Measurements from ENCODE around the gene HS3ST3A1. TPM values are rescaled to one million over a fixed set of nuclear protein-coding genes. Genes with fewer than 3 reads are reported as not detected.

Gene HS3ST3A1
- total and polyA plus RNA-seq, 2 of the 4 experiments (the other 2 are of a cell fraction), result 8.8 to 9.0 TPM

- Histone ChIP-seq H3K9me3 (ENCODE audit: control insufficient read depth, insufficient read depth, low read length) (no peaks in the 10 kb centered on the region), H2BK15ac (ENCODE audit: low read depth, low read length) (no peak overlapping the region), H2BK20ac (ENCODE audit: low read depth, low read length) (no peak overlapping the region), H3K9me1 (ENCODE audit: insufficient read depth, low read length) (peaks cover 3% of the 10 kb centered on the region), H4K91ac (ENCODE audit: insufficient read depth, low read depth, low read length) (no peak overlapping the region), H2AFZ (replicated peaks; ENCODE audit: low read length, poor library complexity) (no peak overlapping the region), H3K14ac (replicated peaks; ENCODE audit: low read depth, low read length) (no peak overlapping the region), H3K23ac (ENCODE audit: low read depth, low read length) (no peak overlapping the region), H4K8ac (ENCODE audit: low read depth in 2 of 2, low read length in 2 of 2) (no peak overlapping the region), H2AK9ac (replicated peaks; ENCODE audit: low read depth, low read length, poor library complexity) (no peak overlapping the region), H3K4ac (ENCODE audit: low read depth, low read length) (no peak overlapping the region), H2AK5ac (ENCODE audit: low read depth, low read length) (no peak overlapping the region), H2BK5ac (ENCODE audit: low read depth, low read length, poor library complexity, severe bottlenecking) (no peak overlapping the region), H3K4me3 (ENCODE audit: insufficient read depth, low read depth, low read length) (no peak overlapping the region), H4K20me1 (ENCODE audit: insufficient read depth, low read length) (0 out of 2 replicates have a peak, but pooled peaks cover 5% of the 10 kb centered on the region), H3K36me3 (ENCODE audit: control insufficient read depth, insufficient read depth, low read length) (no peaks in the 10 kb centered on the region), H4K5ac (ENCODE audit: low read depth, low read length) (no peak overlapping the region), H3K4me2 (ENCODE audit: low read depth, low read length) (no peak overlapping the region), H3K18ac (ENCODE audit: low read depth, low read length) (no peak overlapping the region), H3K9ac (ENCODE audit: low read depth, low read length) (no peak overlapping the region), H3K79me1 (ENCODE audit: low read depth in 1 of 2, low read length in 2 of 2) (peaks cover 38 to 41% of the 10 kb centered on the region in 2 experiments), H3K56ac (ENCODE audit: extremely low read depth, insufficient read depth, low read length) (no peak overlapping the region), H3K4me1 (ENCODE audit: control insufficient read depth, insufficient read depth, low read length) (0 out of 2 replicates have a peak, but pooled peaks cover 2% of the 10 kb centered on the region), H3K27me3 (ENCODE audit: control insufficient read depth, insufficient read depth, low read length) (no peaks in the 10 kb centered on the region), H3K27ac (ENCODE audit: insufficient read depth, low read length) (no peak overlapping the region), H2BK120ac (ENCODE audit: low read depth, low read length) (no peak overlapping the region)
- no peak for DNase-seq
- ATAC-seq (ENCODE audit: low read depth), result no peak
- ChIA-PET CTCF (no interaction called here), POLR2A (ENCODE audit: unreplicated experiment) (no interaction called here)
- BruUV-seq (replicated peaks), result no TSS peak
- in situ Hi-C loops (cut with MboI; ENCODE audit: low sequenced_read_pairs), result no loop called here
- dilution Hi-C loops (cut with HindIII; ENCODE audit: low sequenced_read_pairs, unreplicated experiment), result no loop called here
- intact Hi-C loops (cut with micrococcal nuclease), result no loop called here
- TF ChIP-seq USF2 (IDR thresholded peaks at IDR 0.05; ENCODE audit: low read depth, low read length) (no peak), RAD21 (IDR thresholded peaks at IDR 0.05; ENCODE audit: low read length) (no peak), RFX5 (IDR thresholded peaks at IDR 0.05; ENCODE audit: low read depth, low read length) (no peak), SMC3 (IDR thresholded peaks at IDR 0.05; ENCODE audit: low read depth, low read length) (no peak), ELK1 (IDR thresholded peaks at IDR 0.05; ENCODE audit: borderline replicate concordance, low read depth, low read length) (no peak), CTCF (conservative IDR thresholded peaks at IDR 0.05; ENCODE audit: low read depth, low read length) (no peak), MXI1 (IDR thresholded peaks at IDR 0.05; ENCODE audit: borderline replicate concordance, low read depth, low read length) (no peak), RCOR1 (IDR thresholded peaks at IDR 0.05; ENCODE audit: insufficient replicate concordance, low read length) (no peak), POLR2A (IDR thresholded peaks at IDR 0.05; ENCODE audit: low read depth, low read length) (no peak), MAFK (IDR thresholded peaks at IDR 0.05; ENCODE audit: low read depth, low read length) (no peak), FOS (IDR thresholded peaks at IDR 0.05; ENCODE audit: low read depth, low read length) (no peak), CEBPB (IDR thresholded peaks at IDR 0.05; ENCODE audit: low read depth, low read length) (no peak), BHLHE40 (IDR thresholded peaks at IDR 0.05; ENCODE audit: low read depth, low read length) (no peak), CHD1 (IDR thresholded peaks at IDR 0.05; ENCODE audit: low read depth, low read length) (no peak), NFE2L2 (IDR thresholded peaks at IDR 0.05; ENCODE audit: low read depth, low read length) (no peak), MAZ (IDR thresholded peaks at IDR 0.05; ENCODE audit: borderline replicate concordance, low read depth, low read length) (no peak)
- 100% methylated on average over 1 of the region's 7 CpGs; no CpG with 5 or more reads in 1 of the 2 experiments for WGBS, 2 experiments (ENCODE audit: extremely low coverage in 2 of 2, insufficient read length in 1 of 2)
Observed at GRCh38 chr17:13500947-13501346, 100.8 kb downstream of the HS3ST3A1 start.
